H1 (cell line): ENCODE data around the gene ZBTB45.
A peak's percentile ranks its signal among the peaks of the same experiment; 100 is the strongest.

Experiments
- CEBPB ChIP-seq: IDR thresholded peaks from 2 replicates; pipeline ENCODE4 v1.6.1; 2012; ENCODE audit warnings: low read depth, low read length
- CTCF ChIP-seq, 3 experiments: IDR thresholded peaks; 1 replicate in 2 of 3; 2 replicates in 1 of 3; pipeline versions ENCODE4 v1.5.1 to v1.6.1; 2011; ENCODE audit warnings: low read length in 3 of 3, mild to moderate bottlenecking in 3 of 3, inconsistent platforms in 2 of 3, low read depth in 1 of 3, moderate library complexity in 1 of 3; ENCODE audit not compliant: insufficient read depth in 1 of 3; ENCODE audit errors: control extremely low read depth in 1 of 3
- EP300 ChIP-seq, 2 experiments: IDR thresholded peaks; 1 replicate in 1 of 2; 2 replicates in 1 of 2; pipeline ENCODE4 v1.6.1; 2011 to 2012; ENCODE audit warnings: low read depth in 2 of 2, low read length in 2 of 2, mild to moderate bottlenecking in 2 of 2, borderline replicate concordance in 1 of 2, inconsistent platforms in 1 of 2, moderate library complexity in 1 of 2
- GTF2F1 ChIP-seq: IDR thresholded peaks from 2 replicates; pipeline ENCODE4 v1.6.1; 2012; ENCODE audit warnings: low read depth, low read length, improper control_type of control experiment, borderline replicate concordance
- JUND ChIP-seq: IDR thresholded peaks from 2 replicates; pipeline ENCODE4 v1.6.1; 2011; ENCODE audit warnings: mild to moderate bottlenecking, improper control_type of control experiment, low read length
- MAX ChIP-seq: IDR thresholded peaks from 2 replicates; pipeline ENCODE4 v1.6.1; 2012; ENCODE audit warnings: inconsistent platforms
- POLR2A ChIP-seq, 2 experiments: IDR thresholded peaks; 1 replicate in 1 of 2; 2 replicates in 1 of 2; pipeline ENCODE4 v1.6.1; 2011; ENCODE audit warnings: low read depth in 2 of 2, low read length in 2 of 2, mild to moderate bottlenecking in 2 of 2; ENCODE audit errors: control extremely low read depth in 1 of 2
- RAD21 ChIP-seq, 2 experiments: IDR thresholded peaks in 1 of 2; conservative IDR thresholded peaks in 1 of 2; 2 replicates each; pipeline ENCODE4 v1.6.1; 2011; ENCODE audit warnings: low read depth in 2 of 2, low read length in 2 of 2, improper control_type of control experiment in 1 of 2, inconsistent platforms in 1 of 2, mild to moderate bottlenecking in 1 of 2, moderate library complexity in 1 of 2
- SIN3A ChIP-seq, 2 experiments: IDR thresholded peaks in 1 of 2; conservative IDR thresholded peaks in 1 of 2; 2 replicates each; pipeline ENCODE4 v1.6.1; 2011 to 2012; ENCODE audit warnings: low read length in 2 of 2, improper control_type of control experiment in 1 of 2, low read depth in 1 of 2, mild to moderate bottlenecking in 1 of 2
- USF2 ChIP-seq: IDR thresholded peaks from 2 replicates; pipeline ENCODE4 v1.6.1; 2011; ENCODE audit warnings: low read length, improper control_type of control experiment
- YY1 ChIP-seq: IDR thresholded peaks from 2 replicates; pipeline ENCODE4 v1.6.1; 2011; ENCODE audit warnings: low read depth, mild to moderate bottlenecking, low read length
- ZNF274 ChIP-seq: IDR thresholded peaks from 2 replicates; pipeline ENCODE4 v1.7.0; 2012; ENCODE audit warnings: low read length, borderline replicate concordance; ENCODE audit errors: extremely low read depth

GRCh38 chr19:58550362-58551122, 30.9 kb upstream of the ZBTB45 start:
- TF ChIP-seq CTCF (IDR thresholded peaks at IDR 0.05; ENCODE audit: control extremely low read depth in 1 of 3, insufficient read depth in 1 of 3, low read depth in 1 of 3, low read length in 3 of 3): no peak
- TF ChIP-seq JUND: no peak
- no peak for TF ChIP-seq MAX
- TF ChIP-seq EP300 (IDR thresholded peaks at IDR 0.05; ENCODE audit: borderline replicate concordance in 1 of 2, low read depth in 2 of 2, low read length in 2 of 2): no peak
- no peak for TF ChIP-seq YY1
- TF ChIP-seq ZNF274: no peak
- TF ChIP-seq POLR2A (IDR thresholded peaks at IDR 0.05; ENCODE audit: control extremely low read depth in 1 of 2, low read depth in 2 of 2, low read length in 2 of 2): peak; percentile 19 to 59
- no peak for TF ChIP-seq SIN3A (conservative IDR thresholded peaks at IDR 0.05 in 1 of 2, IDR thresholded peaks at IDR 0.05 in 1 of 2; ENCODE audit: low read depth in 1 of 2, low read length in 2 of 2)
- no peak for TF ChIP-seq RAD21 (IDR thresholded peaks at IDR 0.05 in 1 of 2, conservative IDR thresholded peaks at IDR 0.05 in 1 of 2; ENCODE audit: low read depth in 2 of 2, low read length in 2 of 2)
- TF ChIP-seq CEBPB: no peak
- no peak for TF ChIP-seq GTF2F1
- no peak for TF ChIP-seq USF2
